Left lung (tissue), 10 donors: ENCODE data around the gene UXT. TPM values are rescaled to one million over a fixed set of nuclear protein-coding genes. Genes with fewer than 3 reads are reported as not detected.
"Not testable (repeated sequence)": the region's sequence is repeated elsewhere in the genome, so short reads cannot be mapped to it uniquely, and the experiment has no call there.

Experiments used
- ATAC-seq: fragments of 200-7000 bp; cut with Tn5 transposase; one replicate; pipeline ENCODE4 v1.9.1; 2020; ENCODE audit warnings: moderate library complexity
- DNase-seq, 4 donors: peaks; one replicate each; pipeline ENCODE4 v3.0.0-alpha.2; 2013 to 2020
- H3K27ac ChIP-seq, 2 donors: fragments of 200-600 bp; sonication (generic) in 1 of 2; one replicate each; pipeline versions ENCODE4 v1.5.0 to v1.8.0; 2020 to 2021
- H3K27me3 ChIP-seq, 2 donors: fragments of 200-600 bp; sonication (generic) in 1 of 2; one replicate each; pipeline versions ENCODE4 v1.5.0 to v1.8.0; 2020 to 2021
- H3K36me3 ChIP-seq, 2 donors: fragments of 200-600 bp; sonication (generic) in 1 of 2; one replicate each; pipeline versions ENCODE4 v1.5.0 to v1.8.0; 2020 to 2021
- H3K4me1 ChIP-seq, 2 donors: fragments of 200-600 bp; one replicate each; pipeline ENCODE4 v1.8.0; 2021
- H3K4me3 ChIP-seq, 2 donors: fragments of 200-600 bp; sonication (generic) in 1 of 2; one replicate each; pipeline versions ENCODE4 v1.5.0 to v1.8.0; 2020 to 2021; ENCODE audit warnings: mild to moderate bottlenecking in 1 of 2
- H3K9me3 ChIP-seq, 2 donors: fragments of 200-600 bp; sonication (generic) in 1 of 2; one replicate each; pipeline versions ENCODE4 v1.5.0 to v1.8.0; 2020 to 2021
- CTCF ChIP-seq, 2 donors: fragments of 200-600 bp; sonication (generic) in 1 of 2; IDR thresholded peaks; one replicate each; pipeline versions ENCODE4 v1.5.0 to v1.8.0; 2021; ENCODE audit warnings: antibody characterized with exemption in 2 of 2
- intact Hi-C, 2 donors: fragments of 100-400 bp; cut with DNase I; formaldehyde crosslinking; loops; one replicate each; pipeline versions ENCODE4 v1.11.2 to v1.14.2; 2022
- polyA plus RNA-seq, 6 donors: library from polyadenylated mRNA; unstranded; fragments of 120-200 nt; gene quantifications; one replicate each; pipeline ENCODE4 v1.2.1, GENCODE V29; 2013; ENCODE audit not compliant: insufficient read length in 6 of 6
- total RNA-seq, 2 donors: library from RNA; stranded (reverse); fragmentation: NEBNext Ultra II Directional; extraction: Animal tissue kit (Norgen Biotek cat#: 25700); gene quantifications; one replicate each; pipeline ENCODE4 v1.2.1, GENCODE V29; 2021
- donor health status: DM: no; HTN: yes; CAD: no.
- donor health status: DM: no; HTN: no; CAD: no.

The UXT gene
- total and polyA plus RNA-seq, 8 donors, result 77.9 to 130 (median 118) TPM

- intact Hi-C loops, result no loop called here
- Histone ChIP-seq H3K36me3 (no peaks in the 10 kb centered on the region), H3K4me3 (no peak overlapping the region), H3K27ac (no peak overlapping the region), H3K9me3 (no peaks in the 10 kb centered on the region), H3K27me3 (no peaks in the 10 kb centered on the region), H3K4me1 (peaks cover 0 to 4% of the 10 kb centered on the region in 2 donors)
- DNase-seq (no peak), ATAC-seq (no peak)
- no peak for TF ChIP-seq CTCF (IDR thresholded peaks at IDR 0.05)
Observed at GRCh38 chrX:47605024-47605423, 54.0 kb downstream of the UXT start.

- ATAC-seq, intact Hi-C loops, H3K9me3 ChIP-seq, H3K27me3 ChIP-seq, H3K4me3 ChIP-seq, H3K27ac ChIP-seq, DNase-seq, H3K4me1 ChIP-seq, H3K36me3 ChIP-seq: not testable (repeated sequence)
Observed at GRCh38 chrX:47603125-47603524, 55.9 kb downstream of the UXT start.

Other genes with a start within 250 kb of the UXT start
- 10 to 100 TPM in 1 of 2 donors, 1 to 10 TPM in 1; 8.1 to 10.7 TPM for gene ZNF41, start 176.0 kb downstream of the UXT start, total RNA-seq
- 10 to 100 TPM; 12.7 to 15.4 (median 14.4) TPM for gene ZNF41, start 176.0 kb downstream of the UXT start, polyA plus RNA-seq
- 10 to 100 TPM; 92.7 to 93.1 TPM for gene ARAF, start 98.0 kb downstream of the UXT start, total RNA-seq
- gene ARAF, start 98.0 kb downstream of the UXT start, polyA plus RNA-seq, result 10 to 100 TPM; 47.5 to 57.0 (median 51.4) TPM
- 1,000 to 10,000 TPM in 1 of 2 donors, 100 to 1,000 TPM in 1; 998 to 2,737 TPM for gene TIMP1, start 76.7 kb downstream of the UXT start, total RNA-seq
- 100 to 1,000 TPM; 107 to 148 (median 118) TPM for gene TIMP1, start 76.7 kb downstream of the UXT start, polyA plus RNA-seq
- 1 to 10 TPM; 1.0 to 1.6 TPM for gene SYN1, start 39.3 kb downstream of the UXT start, total RNA-seq
- gene SYN1, start 39.3 kb downstream of the UXT start, polyA plus RNA-seq, result 1 to 10 TPM; 4.7 to 7.2 (median 5.8) TPM
- gene CFP, start 29.2 kb downstream of the UXT start, total RNA-seq, result 10 to 100 TPM in 1 of 2 donors, 1 to 10 TPM in 1; 7.6 to 25.4 TPM
- gene CFP, start 29.2 kb downstream of the UXT start, polyA plus RNA-seq, result 1 to 10 TPM; 4.2 to 7.0 (median 6.1) TPM
- gene ELK1, start 8.6 kb downstream of the UXT start, total RNA-seq, result 10 to 100 TPM; 28.2 to 35.2 TPM
- 10 to 100 TPM; 23.1 to 30.3 (median 26.4) TPM for gene ELK1, start 8.6 kb downstream of the UXT start, polyA plus RNA-seq
- gene ZNF81, start 177.7 kb upstream of the UXT start, total RNA-seq, result 10 to 100 TPM in 1 of 2 donors, 1 to 10 TPM in 1; 8.5 to 12.3 TPM
- gene ZNF81, start 177.7 kb upstream of the UXT start, polyA plus RNA-seq, result 1 to 10 TPM; 5.8 to 9.1 (median 6.5) TPM